GM21737 (cell line): ENCODE data around the gene MAP3K3.

Experiments used
- ATAC-seq: cut with Tn5 transposase; IDR thresholded peaks from one replicate; pipeline ENCODE4 v1.9.1; 2021; ENCODE audit warnings: mild to moderate bottlenecking, moderate library complexity; ENCODE audit not compliant: unreplicated experiment

Gene MAP3K3

GRCh38 chr17:63622574-63623390 is 565 bp downstream of the MAP3K3 start:
- ATAC-seq, result peak; percentile 24

DNA sequence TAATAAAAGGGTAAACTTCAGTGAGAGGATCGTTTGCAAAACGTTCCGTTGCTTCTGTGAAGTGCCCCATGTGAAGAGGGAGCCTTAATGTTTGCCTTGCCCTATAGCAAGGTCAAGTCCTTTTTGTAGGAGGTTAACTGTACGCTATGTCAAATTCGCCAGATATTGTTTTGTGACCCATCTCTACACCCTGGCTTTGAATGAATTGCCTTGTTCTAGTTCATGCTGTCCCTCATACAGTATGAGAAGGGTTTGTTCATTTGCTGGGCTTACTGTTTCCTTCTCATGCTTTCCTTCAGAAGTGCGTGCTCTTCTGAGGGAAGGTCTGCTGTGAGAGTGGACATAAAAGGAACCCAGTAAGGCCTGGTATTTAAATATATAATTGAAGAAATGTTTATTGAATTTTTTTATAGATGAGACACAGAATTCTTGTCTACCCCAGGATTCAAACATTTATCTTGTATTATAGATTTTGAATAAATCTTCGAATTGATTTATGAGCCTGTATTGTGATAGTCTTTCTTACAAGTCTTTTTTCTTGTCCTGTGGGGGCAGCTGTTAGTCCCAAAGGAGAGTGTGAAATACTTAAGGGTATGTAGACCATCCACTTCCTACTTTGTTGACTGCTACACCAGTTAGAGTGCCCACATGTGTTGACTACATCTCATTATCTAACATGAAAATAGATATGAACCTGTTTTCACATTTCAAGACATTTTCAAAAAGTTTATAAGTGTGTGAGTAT is 1.7 kb downstream of the MAP3K3 start:
- no peak for ATAC-seq

DNA sequence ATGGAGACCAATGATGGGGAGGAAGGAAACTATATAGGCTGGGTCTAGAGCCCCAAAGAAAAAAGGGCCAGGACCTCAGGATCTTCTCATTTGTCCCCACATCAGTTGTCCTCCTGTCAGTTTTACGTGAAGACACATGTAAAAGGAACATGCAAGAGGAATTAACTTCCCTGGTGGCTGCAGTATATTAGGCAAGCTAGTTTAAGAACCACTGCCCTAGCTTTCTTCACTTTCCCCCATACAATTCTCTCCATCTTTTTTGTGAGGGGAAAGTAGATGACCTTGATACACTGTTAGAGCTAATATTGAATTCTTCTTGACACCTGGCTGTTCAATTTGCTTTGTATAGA is 2.3 kb downstream of the MAP3K3 start:
- no peak for ATAC-seq

GRCh38 chr17:63626551-63627180 is 4.4 kb downstream of the MAP3K3 start:
- ATAC-seq, result no peak

DNA sequence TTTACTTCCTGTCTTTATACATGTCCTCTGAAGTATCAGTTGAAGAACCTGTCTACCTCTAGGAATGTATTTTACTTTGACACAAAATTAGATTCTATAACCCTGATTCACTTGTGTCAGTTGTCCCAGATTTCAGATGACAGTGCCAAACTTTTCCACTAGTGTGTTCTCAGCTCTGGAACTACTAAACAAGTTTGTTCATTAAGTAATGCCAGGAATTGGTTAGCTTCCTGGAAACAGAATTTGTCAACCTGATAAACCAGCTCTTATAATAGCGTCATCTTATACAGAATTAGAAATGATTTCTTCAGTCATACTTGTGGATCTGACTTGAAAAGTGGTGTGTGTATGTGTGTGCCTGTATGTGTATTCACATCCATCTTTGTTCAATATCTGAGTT is 7.4 kb downstream of the MAP3K3 start:
- no peak for ATAC-seq

DNA sequence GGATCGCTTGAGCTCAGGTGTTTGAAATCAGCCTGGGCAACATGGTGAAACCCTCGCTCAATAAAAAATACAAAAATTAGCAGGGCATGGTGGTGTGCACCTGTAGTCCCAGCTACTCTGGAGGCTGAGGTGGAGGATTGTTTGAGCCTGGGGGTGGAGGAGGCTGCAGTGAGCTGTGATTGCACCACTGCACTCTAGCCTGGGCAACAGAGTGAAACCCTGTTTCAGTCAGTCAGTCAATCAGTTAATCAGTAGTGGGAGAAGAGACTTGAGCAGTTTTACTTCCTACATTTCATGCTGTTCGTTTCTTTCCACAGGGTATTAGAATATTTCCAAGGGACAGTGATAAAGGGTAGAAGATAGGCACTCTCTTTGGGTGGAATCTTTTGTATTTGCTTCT is 8.8 kb downstream of the MAP3K3 start:
- no peak for ATAC-seq

- ATAC-seq, result no peak
These were observed 9.4 kb downstream of the MAP3K3 start for GRCh38 chr17:63631626-63632025.

GRCh38 chr17:63633742-63634141 is 11.5 kb downstream of the MAP3K3 start:
- no peak for ATAC-seq

GRCh38 chr17:63634163-63634562 is 11.9 kb downstream of the MAP3K3 start:
- ATAC-seq, result no peak

- no peak for ATAC-seq
These were observed 12.6 kb downstream of the MAP3K3 start for GRCh38 chr17:63634816-63635215.

DNA sequence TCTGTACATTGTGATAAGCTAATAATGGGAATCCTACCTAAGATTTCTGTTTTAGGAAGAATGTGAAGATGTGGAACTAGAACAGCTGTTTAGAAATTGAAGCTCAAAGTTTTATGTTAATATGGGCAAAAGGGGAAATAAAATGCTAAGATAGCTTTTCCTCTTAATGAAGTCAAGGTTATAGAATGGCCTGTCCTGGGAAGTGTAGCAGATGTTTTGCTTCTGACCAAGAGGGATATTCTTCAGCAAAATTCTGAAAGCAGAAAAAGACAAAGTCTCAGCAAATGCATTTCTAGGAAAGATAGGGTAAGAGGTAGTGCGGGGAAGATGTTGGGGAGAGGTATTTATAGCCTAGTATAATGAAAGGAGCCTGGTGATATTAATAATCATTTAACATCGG is 13.1 kb downstream of the MAP3K3 start:
- no peak for ATAC-seq

GRCh38 chr17:63635787-63636186 is 13.6 kb downstream of the MAP3K3 start:
- no peak for ATAC-seq

DNA sequence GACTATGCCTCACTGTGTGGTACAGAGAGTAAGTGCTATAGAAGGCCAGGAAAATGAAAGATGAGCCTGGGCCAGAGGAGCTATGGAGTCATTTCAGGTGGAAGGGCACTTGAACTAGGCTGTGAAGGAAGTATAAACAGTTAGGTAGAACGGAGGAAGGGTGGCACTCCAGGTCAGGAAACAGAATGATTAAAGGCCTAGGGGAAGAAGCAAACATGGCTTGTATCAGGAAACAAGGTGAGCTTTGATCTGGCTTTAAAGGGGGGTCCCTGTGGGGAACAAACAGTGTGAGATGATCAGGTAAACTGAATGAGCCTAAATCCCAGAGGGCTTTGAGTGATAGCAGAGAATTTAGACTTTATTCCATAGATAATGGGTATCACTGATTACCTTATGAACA is 16.9 kb downstream of the MAP3K3 start:
- ATAC-seq, result no peak

- ATAC-seq, result no peak
These were observed 17.8 kb downstream of the MAP3K3 start for GRCh38 chr17:63640038-63640437.

- no peak for ATAC-seq
These were observed 19.7 kb downstream of the MAP3K3 start for GRCh38 chr17:63641692-63642448.

DNA sequence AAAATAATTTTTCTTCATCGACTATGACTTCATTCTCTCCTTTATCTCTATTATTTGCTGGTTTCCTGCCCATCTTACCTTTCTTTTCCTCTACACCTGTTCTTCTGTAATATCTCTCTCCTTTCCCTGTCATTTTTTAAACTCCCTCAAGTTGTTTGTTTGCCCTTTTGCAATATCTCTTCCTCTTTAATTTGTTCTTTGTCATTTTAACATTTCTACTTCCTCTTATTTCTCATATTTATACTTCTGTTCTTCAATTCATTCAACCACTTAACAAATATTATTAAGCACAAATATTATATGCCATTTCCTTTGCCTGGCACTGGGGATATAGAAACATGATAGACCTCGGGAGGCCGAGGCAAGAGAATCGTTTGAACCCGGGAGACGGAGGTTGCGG is 22.6 kb downstream of the MAP3K3 start:
- ATAC-seq, result no peak

GRCh38 chr17:63645775-63646487 is 23.7 kb downstream of the MAP3K3 start:
- peak; percentile 51 for ATAC-seq

DNA sequence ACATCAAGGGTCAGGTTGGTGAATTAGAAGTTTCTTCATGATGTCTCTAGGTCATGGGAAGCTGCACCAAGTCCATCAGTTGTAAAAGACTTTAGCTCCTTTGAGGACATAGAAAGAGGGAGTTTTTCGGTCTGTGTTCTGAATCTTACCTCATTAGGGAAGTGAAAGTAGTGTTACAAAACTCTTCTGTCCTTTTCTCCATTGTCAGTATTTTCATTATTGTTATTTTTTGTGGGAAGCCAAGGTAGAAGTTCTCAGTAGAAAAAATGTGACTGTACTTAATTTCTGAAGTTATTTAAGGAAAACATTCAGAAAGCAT is 24.2 kb downstream of the MAP3K3 start:
- ATAC-seq, result peak; percentile 80

- no peak for ATAC-seq
These were observed 25.0 kb downstream of the MAP3K3 start for GRCh38 chr17:63647065-63647725.

GRCh38 chr17:63647936-63648335 is 25.7 kb downstream of the MAP3K3 start:
- ATAC-seq, result no peak
